Prostate gland (tissue), 2 donors: ENCODE measurements around the gene VSIG8. TPM values are rescaled to one million over a fixed set of nuclear protein-coding genes. Genes with fewer than 3 reads are reported as not detected.

ENCODE experiments used
- DNase-seq: peaks from one replicate; pipeline ENCODE4 v3.0.0-alpha.2; 2019; ENCODE audit warnings: low spot score
- H3K27ac ChIP-seq, 2 donors: fragments of 200-600 bp; sonication (generic); 2 replicates each; pipeline ENCODE4 v1.5.1; 2017 to 2019
- H3K27me3 ChIP-seq: fragments of 200-600 bp; sonication (generic); replicated peaks from 2 replicates; pipeline ENCODE4 v1.5.1; 2019; ENCODE audit not compliant: insufficient read depth
- H3K36me3 ChIP-seq, 2 donors: fragments of 200-600 bp; sonication (generic); 1 replicate in 1 of 2; 2 replicates in 1 of 2; pipeline versions ENCODE4 v1.5.1 to v1.8.1; 2017 to 2019
- H3K4me1 ChIP-seq: fragments of 200-600 bp; sonication (generic); replicated peaks from 2 replicates; pipeline ENCODE4 v1.5.1; 2019
- H3K4me3 ChIP-seq, 2 donors: fragments of 200-600 bp; sonication (generic); 2 replicates each; pipeline ENCODE4 v1.5.1; 2017 to 2019
- H3K9me3 ChIP-seq: fragments of 200-600 bp; sonication (generic); 2 replicates; pipeline ENCODE4 v1.5.1; 2017
- POLR2A ChIP-seq: fragments of 450-650 bp; IDR thresholded peaks from one replicate; pipeline ENCODE4 v1.6.1; 2016; ENCODE audit warnings: antibody characterized with exemption, mild to moderate bottlenecking
- POLR2AphosphoS5 ChIP-seq: sonication (generic); formaldehyde crosslinking; IDR thresholded peaks from one replicate; pipeline ENCODE4 v1.6.1; 2017; ENCODE audit warnings: antibody characterized with exemption
- WGBS: methylation state at CpG from one replicate; pipeline ENCODE4 v1.1.5; 2018; 5-methylcytosine and 5-hydroxymethylcytosine counted together
- intact Hi-C: fragments of 100-400 bp; cut with DNase I; formaldehyde crosslinking; loops from one replicate; pipeline ENCODE4 v1.14.2; 2022
- total RNA-seq, 2 donors: library from RNA; depleted of rRNA; stranded (reverse); fragments of >200 nt; gene quantifications; one replicate each; pipeline ENCODE4 v1.1.0, GENCODE V29; 2016
- TF ChIP-seq, protein P1 (sequence below), 4 experiments: fragments of 200-600 bp in 2 of 4; fragments of 450-650 bp in 2 of 4; sonication (generic) in 2 of 4; IDR thresholded peaks; 1 replicate in 3 of 4; 2 replicates in 1 of 4; pipeline ENCODE4 v1.5.1; 2016 to 2019; ENCODE audit warnings: antibody characterized with exemption in 4 of 4, mild to moderate bottlenecking in 2 of 4, moderate library complexity in 2 of 4

Gene VSIG8
- total RNA-seq, 2 donors from 2014 or later = not detected

DNA sequence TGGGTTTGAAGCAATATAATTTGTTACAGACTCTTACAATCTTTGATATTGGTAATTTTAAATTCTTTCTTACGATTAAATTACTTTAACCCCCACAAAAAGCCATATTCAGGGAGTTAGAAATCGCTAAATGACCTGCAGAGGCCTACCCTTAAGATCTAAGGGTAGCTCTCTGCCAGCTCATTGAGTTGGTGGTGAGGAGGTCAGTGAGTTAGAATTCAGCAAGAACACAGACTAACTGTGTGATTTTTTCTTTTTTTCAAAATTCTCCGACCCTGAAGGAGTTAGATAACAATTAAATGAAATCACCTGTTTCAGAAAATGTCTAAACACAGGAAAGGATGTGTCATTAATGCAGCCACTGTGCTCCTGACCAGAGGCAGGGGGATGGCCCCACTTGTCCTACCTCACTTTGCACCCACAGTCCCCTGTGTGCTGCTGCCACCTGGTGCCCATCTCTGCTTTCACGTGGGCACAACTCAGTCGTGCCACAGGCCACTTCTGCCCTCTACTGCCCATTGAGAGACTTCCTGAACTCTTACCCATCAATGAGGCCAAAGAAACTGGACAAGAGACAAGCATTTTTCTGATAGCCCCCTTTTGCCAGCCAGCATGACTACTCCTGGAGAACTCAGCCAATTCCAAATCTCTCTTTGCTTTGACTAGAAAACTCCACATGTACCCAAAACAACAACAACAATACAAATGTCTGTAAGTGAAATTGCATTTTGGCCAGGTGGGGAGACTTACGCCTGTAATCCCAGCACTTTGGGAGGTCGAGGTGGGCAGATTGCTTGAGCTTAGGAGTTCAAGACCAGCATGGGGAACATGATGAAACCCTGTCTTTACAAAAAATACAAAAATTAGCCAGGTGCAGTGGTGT is 29.1 kb upstream of the VSIG8 start:
- H3K4me3 ChIP-seq = no peak overlapping the region
- H3K27me3 ChIP-seq = no peaks in the 10 kb centered on the region
- H3K4me1 ChIP-seq = no peaks in the 10 kb centered on the region
- 53% methylated on average over 7 of the region's 7 CpGs for WGBS
- no peaks in the 10 kb centered on the region for H3K36me3 ChIP-seq
- no peak overlapping the region for H3K27ac ChIP-seq
- H3K9me3 ChIP-seq = no peaks in the 10 kb centered on the region
- DNase-seq = peak; percentile 80
- intact Hi-C loops = loop anchor here (1.0 to 2.0 kb wide), 2 partner anchors 92 to 111 kb away; partner anchors contain the start of gene DUSP23
- TF ChIP-seq, protein P1, sequence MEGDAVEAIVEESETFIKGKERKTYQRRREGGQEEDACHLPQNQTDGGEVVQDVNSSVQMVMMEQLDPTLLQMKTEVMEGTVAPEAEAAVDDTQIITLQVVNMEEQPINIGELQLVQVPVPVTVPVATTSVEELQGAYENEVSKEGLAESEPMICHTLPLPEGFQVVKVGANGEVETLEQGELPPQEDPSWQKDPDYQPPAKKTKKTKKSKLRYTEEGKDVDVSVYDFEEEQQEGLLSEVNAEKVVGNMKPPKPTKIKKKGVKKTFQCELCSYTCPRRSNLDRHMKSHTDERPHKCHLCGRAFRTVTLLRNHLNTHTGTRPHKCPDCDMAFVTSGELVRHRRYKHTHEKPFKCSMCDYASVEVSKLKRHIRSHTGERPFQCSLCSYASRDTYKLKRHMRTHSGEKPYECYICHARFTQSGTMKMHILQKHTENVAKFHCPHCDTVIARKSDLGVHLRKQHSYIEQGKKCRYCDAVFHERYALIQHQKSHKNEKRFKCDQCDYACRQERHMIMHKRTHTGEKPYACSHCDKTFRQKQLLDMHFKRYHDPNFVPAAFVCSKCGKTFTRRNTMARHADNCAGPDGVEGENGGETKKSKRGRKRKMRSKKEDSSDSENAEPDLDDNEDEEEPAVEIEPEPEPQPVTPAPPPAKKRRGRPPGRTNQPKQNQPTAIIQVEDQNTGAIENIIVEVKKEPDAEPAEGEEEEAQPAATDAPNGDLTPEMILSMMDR (IDR thresholded peaks at IDR 0.05) = peak; percentile 84 to 100 (median 94)
- no peak for TF ChIP-seq POLR2A
- peak; percentile 78 for TF ChIP-seq POLR2AphosphoS5

DNA sequence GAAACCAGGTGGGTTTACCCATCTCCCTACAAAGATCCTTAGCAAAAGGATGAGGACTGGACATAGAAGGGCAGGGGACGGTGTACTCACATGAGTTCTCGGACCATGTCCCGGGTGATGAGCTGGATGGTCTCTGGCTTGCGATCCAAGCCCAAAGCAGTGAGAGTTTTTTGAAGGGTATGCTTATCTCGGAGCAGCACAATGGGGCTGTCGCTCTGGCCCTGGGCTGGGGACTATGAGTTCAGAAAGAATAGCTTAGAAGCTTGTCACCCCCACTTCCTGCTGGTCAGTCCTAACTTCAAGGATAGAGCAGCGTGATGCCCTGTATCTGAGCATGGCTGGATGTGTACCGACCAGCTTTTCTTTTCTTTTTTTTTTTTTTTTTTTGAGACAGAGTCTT is 27.9 kb upstream of the VSIG8 start:
- Histone ChIP-seq H3K27me3 (no peaks in the 10 kb centered on the region), H3K4me1 (no peaks in the 10 kb centered on the region), H3K9me3 (no peaks in the 10 kb centered on the region), H3K36me3 (no peaks in the 10 kb centered on the region), H3K4me3 (no peak overlapping the region), H3K27ac (no peak overlapping the region)
- no peak for DNase-seq
- 90% methylated on average over 8 of the region's 8 CpGs for WGBS
- intact Hi-C loops = loop anchor here (2.0 kb wide), 1 partner anchor 110 kb away; the partner anchor contains the start of gene DUSP23
- TF ChIP-seq POLR2AphosphoS5 (no peak), POLR2A (no peak)
- TF ChIP-seq, protein P1 (IDR thresholded peaks at IDR 0.05) = no peak

DNA sequence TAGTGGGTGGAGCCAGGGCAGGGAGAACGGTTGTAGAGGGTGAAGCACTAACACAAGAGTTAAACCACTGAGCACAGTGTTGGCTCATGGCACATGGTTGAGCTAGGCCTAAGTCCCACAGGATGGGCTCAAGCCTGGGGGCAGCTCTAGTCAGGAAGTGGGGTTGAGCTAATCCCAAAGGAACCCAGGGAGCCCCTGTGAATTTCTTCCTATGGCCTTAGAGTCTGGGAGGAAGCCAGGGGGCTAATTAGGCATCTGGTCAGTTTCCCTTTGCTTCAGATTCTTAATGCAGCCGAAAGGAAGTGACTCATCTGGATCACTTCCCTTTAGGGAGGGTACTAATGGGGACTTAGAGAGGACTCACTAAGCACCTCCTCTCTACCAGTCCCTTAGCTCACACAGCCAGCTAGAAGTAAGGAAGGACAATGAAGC is 27.4 kb upstream of the VSIG8 start:
- no peaks in the 10 kb centered on the region for H3K36me3 ChIP-seq
- no peaks in the 10 kb centered on the region for H3K27me3 ChIP-seq
- H3K4me3 ChIP-seq = no peak overlapping the region
- no peaks in the 10 kb centered on the region for H3K9me3 ChIP-seq
- no peak for DNase-seq
- H3K27ac ChIP-seq = no peak overlapping the region
- H3K4me1 ChIP-seq = no peaks in the 10 kb centered on the region
- whole genome bisulfite sequencing = 52% methylated on average over 2 of the region's 2 CpGs
- TF ChIP-seq, protein P1 (IDR thresholded peaks at IDR 0.05) = peak in 1 of 4 experiments; percentile 4
- no peak for TF ChIP-seq POLR2AphosphoS5
- intact Hi-C loops = loop anchor here (2.0 kb wide), 1 partner anchor 109 kb away; the partner anchor contains the start of gene DUSP23

DNA sequence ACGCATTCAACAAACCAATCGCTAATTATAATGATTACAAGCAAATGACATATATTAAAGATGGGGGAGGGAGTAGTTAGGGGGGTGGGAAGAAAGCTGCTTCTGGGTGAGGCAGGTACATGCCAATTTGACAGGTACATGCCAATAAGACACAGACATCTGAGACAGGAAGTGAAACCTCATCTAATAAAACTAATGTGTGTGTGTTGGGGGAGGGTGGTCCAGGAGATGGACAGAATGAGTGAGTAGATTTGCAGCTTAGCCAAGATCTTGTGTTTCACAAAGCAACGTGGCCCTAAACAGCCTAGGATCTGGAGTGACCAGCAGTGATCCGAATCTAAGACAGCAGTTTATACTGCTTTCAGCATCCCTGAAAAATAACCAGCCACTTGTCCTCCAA is 26.7 kb upstream of the VSIG8 start:
- no peak for DNase-seq
- Histone ChIP-seq H3K27ac (no peak overlapping the region), H3K4me3 (no peak overlapping the region), H3K9me3 (no peaks in the 10 kb centered on the region), H3K36me3 (no peaks in the 10 kb centered on the region), H3K27me3 (no peaks in the 10 kb centered on the region), H3K4me1 (no peaks in the 10 kb centered on the region)
- TF ChIP-seq, protein P1 (IDR thresholded peaks at IDR 0.05) = no peak
- TF ChIP-seq POLR2A = no peak
- TF ChIP-seq POLR2AphosphoS5 = no peak
- intact Hi-C loops = no loop called here
- WGBS = 82% methylated on average over 4 of the region's 4 CpGs
